Measurements from ENCODE around the gene RPP38. TPM values are rescaled to one million over a fixed set of nuclear protein-coding genes. Genes with fewer than 3 reads are reported as not detected.

The RPP38 gene
- total and polyA plus RNA-seq, 10 of the 15 experiments (the other 5 are each of a cell fraction or from before 2014, with no cell fraction given), result 13.0 to 40.9 (median 27.2) TPM

- intact Hi-C loops (cut with micrococcal nuclease; ENCODE audit: unreplicated experiment), result no loop called here
- ATAC-seq, result no peak
- TF ChIP-seq NR2C1 (IDR thresholded peaks at IDR 0.05) (no peak), ZNF207 (IDR thresholded peaks at IDR 0.05; ENCODE audit: borderline replicate concordance) (no peak), CREB1 (IDR thresholded peaks at IDR 0.05; ENCODE audit: low read depth) (no peak), SKIL (IDR thresholded peaks at IDR 0.05; ENCODE audit: low read depth, poor library complexity, severe bottlenecking) (no peak), EZH2 (IDR thresholded peaks at IDR 0.05; ENCODE audit: borderline replicate concordance, control insufficient read depth, low read depth, low read length) (no peak), SIN3A (IDR thresholded peaks at IDR 0.05; ENCODE audit: low read depth, low read length) (no peak), MEF2A (IDR thresholded peaks at IDR 0.05; ENCODE audit: insufficient read depth, low read depth, low read length) (no peak), ZSCAN29 (IDR thresholded peaks at IDR 0.05) (no peak), NR2C2 (IDR thresholded peaks at IDR 0.05; ENCODE audit: borderline replicate concordance, control insufficient read depth, insufficient read length, low read depth) (no peak), RUNX3 (IDR thresholded peaks at IDR 0.05; ENCODE audit: low read length) (no peak), FOXK2 (IDR thresholded peaks at IDR 0.05) (no peak), PAX8 (IDR thresholded peaks at IDR 0.05) (no peak)
- TF ChIP-seq, protein P1, sequence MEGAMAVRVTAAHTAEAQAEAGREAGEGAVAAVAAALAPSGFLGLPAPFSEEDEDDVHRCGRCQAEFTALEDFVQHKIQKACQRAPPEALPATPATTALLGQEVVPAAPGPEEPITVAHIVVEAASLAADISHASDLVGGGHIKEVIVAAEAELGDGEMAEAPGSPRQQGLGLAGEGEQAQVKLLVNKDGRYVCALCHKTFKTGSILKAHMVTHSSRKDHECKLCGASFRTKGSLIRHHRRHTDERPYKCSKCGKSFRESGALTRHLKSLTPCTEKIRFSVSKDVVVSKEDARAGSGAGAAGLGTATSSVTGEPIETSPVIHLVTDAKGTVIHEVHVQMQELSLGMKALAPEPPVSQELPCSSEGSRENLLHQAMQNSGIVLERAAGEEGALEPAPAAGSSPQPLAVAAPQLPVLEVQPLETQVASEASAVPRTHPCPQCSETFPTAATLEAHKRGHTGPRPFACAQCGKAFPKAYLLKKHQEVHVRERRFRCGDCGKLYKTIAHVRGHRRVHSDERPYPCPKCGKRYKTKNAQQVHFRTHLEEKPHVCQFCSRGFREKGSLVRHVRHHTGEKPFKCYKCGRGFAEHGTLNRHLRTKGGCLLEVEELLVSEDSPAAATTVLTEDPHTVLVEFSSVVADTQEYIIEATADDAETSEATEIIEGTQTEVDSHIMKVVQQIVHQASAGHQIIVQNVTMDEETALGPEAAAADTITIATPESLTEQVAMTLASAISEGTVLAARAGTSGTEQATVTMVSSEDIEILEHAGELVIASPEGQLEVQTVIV (IDR thresholded peaks at IDR 0.05; ENCODE audit: borderline replicate concordance, partially characterized antibody), result no peak
- TF ChIP-seq, protein P2, sequence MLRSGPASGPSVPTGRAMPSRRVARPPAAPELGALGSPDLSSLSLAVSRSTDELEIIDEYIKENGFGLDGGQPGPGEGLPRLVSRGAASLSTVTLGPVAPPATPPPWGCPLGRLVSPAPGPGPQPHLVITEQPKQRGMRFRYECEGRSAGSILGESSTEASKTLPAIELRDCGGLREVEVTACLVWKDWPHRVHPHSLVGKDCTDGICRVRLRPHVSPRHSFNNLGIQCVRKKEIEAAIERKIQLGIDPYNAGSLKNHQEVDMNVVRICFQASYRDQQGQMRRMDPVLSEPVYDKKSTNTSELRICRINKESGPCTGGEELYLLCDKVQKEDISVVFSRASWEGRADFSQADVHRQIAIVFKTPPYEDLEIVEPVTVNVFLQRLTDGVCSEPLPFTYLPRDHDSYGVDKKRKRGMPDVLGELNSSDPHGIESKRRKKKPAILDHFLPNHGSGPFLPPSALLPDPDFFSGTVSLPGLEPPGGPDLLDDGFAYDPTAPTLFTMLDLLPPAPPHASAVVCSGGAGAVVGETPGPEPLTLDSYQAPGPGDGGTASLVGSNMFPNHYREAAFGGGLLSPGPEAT (IDR thresholded peaks at IDR 0.05; ENCODE audit: low read depth), result no peak
- TF ChIP-seq, protein P3, sequence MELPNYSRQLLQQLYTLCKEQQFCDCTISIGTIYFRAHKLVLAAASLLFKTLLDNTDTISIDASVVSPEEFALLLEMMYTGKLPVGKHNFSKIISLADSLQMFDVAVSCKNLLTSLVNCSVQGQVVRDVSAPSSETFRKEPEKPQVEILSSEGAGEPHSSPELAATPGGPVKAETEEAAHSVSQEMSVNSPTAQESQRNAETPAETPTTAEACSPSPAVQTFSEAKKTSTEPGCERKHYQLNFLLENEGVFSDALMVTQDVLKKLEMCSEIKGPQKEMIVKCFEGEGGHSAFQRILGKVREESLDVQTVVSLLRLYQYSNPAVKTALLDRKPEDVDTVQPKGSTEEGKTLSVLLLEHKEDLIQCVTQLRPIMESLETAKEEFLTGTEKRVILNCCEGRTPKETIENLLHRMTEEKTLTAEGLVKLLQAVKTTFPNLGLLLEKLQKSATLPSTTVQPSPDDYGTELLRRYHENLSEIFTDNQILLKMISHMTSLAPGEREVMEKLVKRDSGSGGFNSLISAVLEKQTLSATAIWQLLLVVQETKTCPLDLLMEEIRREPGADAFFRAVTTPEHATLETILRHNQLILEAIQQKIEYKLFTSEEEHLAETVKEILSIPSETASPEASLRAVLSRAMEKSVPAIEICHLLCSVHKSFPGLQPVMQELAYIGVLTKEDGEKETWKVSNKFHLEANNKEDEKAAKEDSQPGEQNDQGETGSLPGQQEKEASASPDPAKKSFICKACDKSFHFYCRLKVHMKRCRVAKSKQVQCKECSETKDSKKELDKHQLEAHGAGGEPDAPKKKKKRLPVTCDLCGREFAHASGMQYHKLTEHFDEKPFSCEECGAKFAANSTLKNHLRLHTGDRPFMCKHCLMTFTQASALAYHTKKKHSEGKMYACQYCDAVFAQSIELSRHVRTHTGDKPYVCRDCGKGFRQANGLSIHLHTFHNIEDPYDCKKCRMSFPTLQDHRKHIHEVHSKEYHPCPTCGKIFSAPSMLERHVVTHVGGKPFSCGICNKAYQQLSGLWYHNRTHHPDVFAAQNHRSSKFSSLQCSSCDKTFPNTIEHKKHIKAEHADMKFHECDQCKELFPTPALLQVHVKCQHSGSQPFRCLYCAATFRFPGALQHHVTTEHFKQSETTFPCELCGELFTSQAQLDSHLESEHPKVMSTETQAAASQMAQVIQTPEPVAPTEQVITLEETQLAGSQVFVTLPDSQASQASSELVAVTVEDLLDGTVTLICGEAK (IDR thresholded peaks at IDR 0.05; ENCODE audit: borderline replicate concordance), result no peak
Observed at GRCh38 chr10:15072358-15072757, 24.8 kb upstream of the RPP38 start.

More at GRCh38 chr10:15072358-15072757, 24.8 kb upstream of the RPP38 start:
- POLR2A ChIA-PET, result no interaction called here
- Histone ChIP-seq H3K79me2 (ENCODE audit: control insufficient read depth, insufficient read depth, low read length) (no peaks in the 10 kb centered on the region), H3K27ac (ENCODE audit: control insufficient read depth, insufficient read depth) (no peak overlapping the region), H3K4me1 (ENCODE audit: control insufficient read depth, insufficient read depth, low read length) (no peaks in the 10 kb centered on the region), H3K36me3 (ENCODE audit: control insufficient read depth in 2 of 2, insufficient read depth in 2 of 2, low read length in 1 of 2) (no peaks in the 10 kb centered on the region), H3K4me2 (ENCODE audit: control insufficient read depth, insufficient read depth) (no peak overlapping the region), H3K4me3 (no peak overlapping the region), H3K27me3 (replicated peaks in 1 of 2; ENCODE audit: control insufficient read depth in 2 of 2, insufficient read depth in 2 of 2, low read length in 1 of 2) (no peaks in the 10 kb centered on the region; a peak in 1 of 4 replicates), H4K20me1 (ENCODE audit: control insufficient read depth, insufficient read depth) (no peaks in the 10 kb centered on the region), H3K9ac (ENCODE audit: control insufficient read depth, insufficient read depth, low read length) (no peak overlapping the region), H3K9me3 (replicated peaks; ENCODE audit: control insufficient read depth, insufficient read depth, low read length) (no peaks in the 10 kb centered on the region; the same call in 2 of the 3 replicates), H2AFZ (ENCODE audit: control insufficient read depth, low read depth, low read length) (no peak overlapping the region)
- no peak for DNase-seq (ENCODE audit: low read depth, low spot score)
- RAD21 ChIA-PET (ENCODE audit: unreplicated experiment), result no interaction called here
- SMC1A ChIA-PET (ENCODE audit: uncharacterized antibody, unreplicated experiment), result no interaction called here
- no TSS peak for BruUV-seq (replicated peaks)
- in situ Hi-C loops (cut with MboI), result no loop called here
- 80% methylated on average over 5 of the region's 5 CpGs for WGBS (ENCODE audit: insufficient coverage, insufficient replicate concordance, low lambda C conversion rate, missing lambda C conversion rate)
- CTCF ChIA-PET, result no interaction called here
- FAIRE-seq, result no peak
